ACHN (cell line): Measurements from ENCODE around the gene LDLRAD3.

Experiments used
- DNase-seq: peaks from one replicate; pipeline ENCODE4 v3.0.0-alpha.2; 2015
- in situ Hi-C: cut with HindIII; loops from 2 replicates; pipeline ENCODE4 v1.10.0; 2017; ENCODE audit warnings: low sequenced_read_pairs, low pct_ligation_motif_present, low pct_unique_long_range_greater_than_20kb

The LDLRAD3 gene

DNA sequence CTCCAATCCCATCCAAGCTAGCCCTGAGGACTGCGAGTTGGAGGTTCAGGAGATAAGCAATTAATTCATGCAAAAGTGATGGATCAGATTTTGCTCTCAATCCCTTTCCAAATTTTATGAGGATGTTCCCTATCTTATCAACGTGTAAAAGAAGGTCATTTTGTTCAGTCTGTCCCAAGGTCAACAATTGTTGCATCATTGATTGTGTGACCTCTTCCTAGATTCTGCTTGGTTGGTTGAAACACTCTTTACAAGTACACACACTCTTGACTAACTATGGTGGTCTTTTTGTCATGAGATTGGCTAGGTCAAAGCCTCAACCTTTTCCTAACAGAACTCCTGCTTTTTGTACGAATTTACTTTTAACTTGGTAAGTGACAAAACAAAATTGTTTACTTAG, 303.6 kb downstream of the LDLRAD3 start:
- DNase-seq, result no peak
- in situ Hi-C loops, result no loop called here

DNA sequence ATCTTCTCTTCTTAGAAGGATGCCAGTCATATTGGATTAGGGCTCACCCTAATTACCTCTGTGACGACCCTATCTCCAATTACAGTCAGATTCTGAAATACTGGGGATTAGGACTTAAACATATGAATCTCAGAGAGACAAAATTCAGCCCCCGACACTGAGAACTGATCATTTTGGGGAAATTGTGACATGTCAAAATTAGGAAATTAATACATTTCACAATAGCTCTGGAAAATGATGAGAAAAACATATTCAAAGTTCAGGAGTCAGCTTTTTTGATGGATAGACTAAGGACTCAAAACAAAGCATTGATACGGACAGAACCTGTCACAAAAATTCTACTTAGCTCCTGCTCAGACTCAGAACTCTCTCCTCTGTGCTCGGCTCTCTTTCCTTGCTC, 304.6 kb downstream of the LDLRAD3 start:
- DNase-seq, result no peak
- in situ Hi-C loops, result no loop called here

DNA sequence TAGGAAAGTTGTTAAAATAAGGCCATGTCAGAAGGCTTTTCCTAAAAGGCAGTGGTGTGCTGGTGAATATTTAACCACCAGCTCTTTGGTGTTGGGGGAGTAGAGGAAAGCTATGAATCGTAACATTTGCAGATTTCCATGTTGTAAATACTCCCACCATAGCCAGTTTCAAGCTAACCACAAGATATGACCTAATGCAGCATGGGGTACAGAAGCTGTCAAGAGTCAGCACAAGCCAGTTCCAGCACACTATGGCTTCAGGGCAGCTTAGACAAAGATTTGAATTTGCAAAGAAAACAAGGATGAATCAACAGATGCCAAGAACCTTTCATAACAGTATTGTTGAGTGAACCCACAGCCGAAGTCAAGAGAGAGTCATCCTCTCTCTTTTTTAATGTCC, 305.4 kb downstream of the LDLRAD3 start:
- in situ Hi-C loops, result no loop called here
- DNase-seq, result peak; percentile 30

DNA sequence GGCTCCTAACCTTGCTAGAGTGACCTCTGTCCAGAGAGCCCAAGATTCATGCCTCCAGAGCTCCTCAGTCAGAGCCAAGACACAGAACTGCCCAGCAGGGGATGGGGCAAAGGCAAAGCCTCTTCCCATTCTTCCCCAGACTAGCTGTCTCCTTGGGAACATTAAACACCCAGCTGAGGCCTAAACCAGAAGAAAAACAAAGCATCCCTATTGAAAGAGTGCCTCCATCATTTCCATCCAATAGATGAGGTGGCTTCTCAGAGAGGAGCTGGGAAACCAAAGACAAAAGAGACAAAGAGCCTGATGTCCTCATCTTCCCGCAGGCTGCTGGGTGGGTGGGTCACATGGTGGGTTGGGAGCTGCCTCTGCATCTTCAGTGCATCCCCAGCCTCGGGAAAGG, 308.0 kb downstream of the LDLRAD3 start:
- no peak for DNase-seq
- in situ Hi-C loops, result loop anchor here (25.0 kb wide), 1 partner anchor 90 kb away; no protein-coding TSS in a partner anchor

DNA sequence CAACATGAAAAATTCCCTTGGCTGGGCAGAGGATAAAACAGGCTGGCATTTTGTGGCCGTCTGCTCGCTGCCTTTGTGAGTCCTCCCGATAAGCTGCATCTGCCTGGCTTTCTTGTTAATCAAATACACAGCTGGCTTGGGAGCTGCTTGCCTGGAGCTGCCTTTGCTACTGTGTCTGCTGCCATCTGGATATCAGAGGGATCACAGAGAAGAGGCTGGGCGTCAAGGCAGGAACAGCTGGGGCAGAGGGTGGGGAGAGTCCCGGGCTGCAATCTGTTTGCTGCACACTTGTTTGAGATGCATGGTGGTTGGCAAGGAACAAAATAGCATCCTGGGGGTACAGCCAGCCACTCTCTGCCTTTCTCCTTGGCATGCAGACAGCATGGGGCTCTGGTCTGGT, 309.4 kb downstream of the LDLRAD3 start:
- DNase-seq, result no peak
- in situ Hi-C loops, result loop anchor here (25.0 kb wide), 1 partner anchor 91 kb away; no protein-coding TSS in a partner anchor

DNA sequence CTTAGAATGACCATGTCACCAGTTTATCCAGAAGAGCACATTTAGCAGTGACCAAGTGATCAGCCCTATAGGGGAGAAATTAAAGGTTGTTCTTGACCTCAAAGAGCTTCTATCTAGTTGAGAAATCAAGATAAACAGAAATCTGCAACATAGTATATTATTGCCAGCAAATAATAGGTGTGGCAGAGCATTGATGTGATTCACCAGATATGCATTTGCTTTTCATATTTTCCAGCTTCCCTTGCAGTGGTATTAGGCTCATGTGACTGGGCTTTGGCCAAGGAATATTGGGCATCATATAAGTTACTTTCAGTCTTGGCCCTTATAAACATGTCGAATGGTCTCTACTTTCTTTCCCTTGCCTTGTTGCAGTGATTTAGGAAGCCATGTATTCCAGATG, 310.9 kb downstream of the LDLRAD3 start:
- in situ Hi-C loops, result loop anchor here (25.0 kb wide), 1 partner anchor 92 kb away; no protein-coding TSS in a partner anchor
- no peak for DNase-seq

DNA sequence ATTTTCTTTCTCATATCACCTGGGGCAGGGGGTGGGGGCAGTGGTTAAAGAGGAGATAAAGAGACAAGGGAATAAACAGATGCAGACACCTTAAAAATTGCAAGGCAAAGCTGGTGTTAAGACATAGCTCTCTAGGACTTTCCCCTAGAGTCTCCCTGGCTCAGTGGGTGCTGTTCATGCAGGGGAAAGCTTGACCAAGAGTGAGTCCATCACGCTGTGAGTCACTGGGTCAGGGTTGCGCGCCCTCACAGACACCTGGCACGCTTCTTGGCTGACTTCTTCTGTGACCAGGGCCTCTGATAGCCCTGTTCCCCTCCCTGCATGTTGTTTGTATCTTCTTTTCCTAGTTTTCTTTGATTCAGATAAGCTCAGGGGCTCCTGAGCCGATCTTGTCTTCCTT, 313.5 kb downstream of the LDLRAD3 start:
- peak; percentile 69 for DNase-seq
- in situ Hi-C loops, result loop anchor here (25.0 kb wide), 1 partner anchor 95 kb away; no protein-coding TSS in a partner anchor

DNA sequence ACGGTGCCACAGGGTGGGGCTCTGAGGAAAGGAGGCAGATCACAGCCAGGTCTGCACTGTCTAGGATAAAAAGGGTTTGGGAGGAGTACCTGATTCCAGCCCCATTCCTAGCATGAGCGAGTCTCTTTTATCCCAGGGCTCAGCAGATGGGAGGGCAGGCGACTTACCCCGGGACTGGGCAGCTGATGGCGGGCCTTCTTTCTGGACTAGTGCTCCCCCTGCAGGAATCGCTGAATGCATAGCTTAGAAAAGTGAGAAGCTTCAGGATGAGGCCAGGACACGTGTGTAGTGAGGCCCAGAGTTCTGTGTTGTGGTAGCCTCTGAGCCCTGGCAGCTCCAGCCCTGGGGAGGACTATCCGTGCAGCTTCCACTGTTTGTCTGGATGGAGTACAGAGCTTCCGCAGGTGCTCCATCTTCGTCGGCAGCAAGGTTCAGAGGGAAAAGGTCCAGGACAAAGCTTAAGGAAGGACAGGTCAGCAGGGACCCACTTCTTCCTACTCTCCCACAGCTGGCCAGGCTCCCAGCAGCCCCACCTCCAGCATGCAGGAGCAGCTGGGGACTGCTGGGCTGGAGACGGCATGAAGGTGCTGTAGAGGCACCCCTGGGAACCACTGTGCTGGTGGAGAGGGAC, 315.0 kb downstream of the LDLRAD3 start:
- in situ Hi-C loops, result loop anchor here (25.0 kb wide), 1 partner anchor 97 kb away; no protein-coding TSS in a partner anchor
- DNase-seq, result peak; percentile 62

DNA sequence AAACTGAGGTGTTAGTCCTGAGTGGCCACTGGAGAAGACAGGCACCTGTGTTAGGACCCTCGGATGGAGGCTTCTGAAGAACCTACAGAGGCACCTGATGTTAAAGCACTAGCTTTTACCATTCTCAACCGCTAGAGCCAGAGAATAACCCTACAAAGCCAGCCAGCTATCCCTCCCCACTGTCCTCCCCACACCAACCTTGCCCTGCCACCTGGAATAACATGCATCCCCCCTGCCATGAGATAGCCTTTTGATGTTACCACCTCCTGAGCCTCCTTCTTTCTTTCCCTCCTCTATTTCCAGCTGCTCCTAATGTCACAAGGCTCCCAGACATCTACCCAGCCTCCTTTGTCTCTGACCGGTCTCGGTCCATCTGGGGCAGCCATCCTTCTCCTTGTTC, 317.2 kb downstream of the LDLRAD3 start:
- no peak for DNase-seq
- in situ Hi-C loops, result loop anchor here (25.0 kb wide), 1 partner anchor 99 kb away; no protein-coding TSS in a partner anchor

DNA sequence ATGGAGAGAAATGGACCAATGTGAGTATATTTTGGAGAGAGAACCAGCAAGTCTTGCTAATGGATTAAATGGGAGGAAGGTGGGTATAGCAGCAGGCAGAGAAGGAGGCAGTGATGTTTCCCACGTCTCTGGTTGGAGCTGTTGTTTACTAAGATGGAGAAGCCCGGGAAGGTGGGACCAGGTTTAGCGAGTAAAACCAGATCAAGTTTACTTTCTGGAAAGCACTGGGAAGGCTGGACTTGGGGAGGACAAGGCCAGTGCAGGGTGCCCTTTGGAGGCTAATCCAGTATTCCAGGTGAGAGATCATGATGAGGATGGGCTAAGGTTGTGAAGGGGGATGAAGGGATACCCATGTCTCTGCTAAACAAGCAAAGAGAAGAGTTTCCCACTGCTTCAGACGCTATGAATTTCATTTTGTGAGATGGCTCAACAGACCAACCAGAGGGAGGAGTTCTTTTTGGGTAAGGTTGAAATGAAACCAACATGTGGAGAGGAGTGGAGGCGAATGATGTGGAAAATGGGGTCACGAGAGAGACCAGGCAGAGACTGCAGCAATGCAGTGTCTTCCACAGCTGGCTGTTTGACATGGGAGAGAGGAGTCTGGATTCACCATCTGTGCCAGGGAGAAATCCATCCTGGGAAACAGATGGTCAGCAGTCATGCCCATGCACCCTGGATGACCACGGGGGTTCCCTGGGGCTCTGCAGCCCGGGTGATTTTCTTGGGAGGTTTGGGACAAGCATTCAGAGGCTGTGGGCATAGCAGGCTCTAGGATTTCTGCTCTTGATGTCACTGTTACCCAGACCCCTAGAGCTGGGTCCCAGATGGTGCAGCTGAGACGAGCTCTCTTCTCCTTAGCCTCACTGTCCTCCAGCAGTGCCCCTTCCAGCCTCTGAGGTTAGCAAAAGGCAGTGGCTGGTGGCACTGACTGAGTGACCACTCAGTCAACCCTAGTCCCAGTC, 320.4 kb downstream of the LDLRAD3 start:
- in situ Hi-C loops, result loop anchor here (25.0 kb wide), 1 partner anchor 102 kb away; no protein-coding TSS in a partner anchor
- no peak for DNase-seq

DNA sequence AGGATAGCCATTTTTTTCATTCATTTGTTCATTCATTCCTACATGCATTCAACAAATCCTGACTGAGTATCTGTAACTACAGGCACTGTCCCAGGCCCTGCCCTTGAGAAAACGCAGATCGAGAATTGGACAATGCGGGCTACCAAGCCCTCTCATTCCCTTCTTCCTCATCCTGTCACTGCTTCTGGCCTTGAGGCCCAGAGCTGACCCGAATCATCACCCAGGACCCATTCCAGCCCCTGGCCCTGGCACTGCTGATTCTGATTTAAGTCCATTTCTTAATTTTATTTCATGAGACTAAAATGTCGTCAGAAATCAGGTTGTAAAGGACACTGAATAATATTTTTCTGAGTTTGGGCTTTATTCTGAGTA, 321.1 kb downstream of the LDLRAD3 start:
- in situ Hi-C loops, result loop anchor here (25.0 kb wide), 1 partner anchor 103 kb away; no protein-coding TSS in a partner anchor
- DNase-seq, result no peak

DNA sequence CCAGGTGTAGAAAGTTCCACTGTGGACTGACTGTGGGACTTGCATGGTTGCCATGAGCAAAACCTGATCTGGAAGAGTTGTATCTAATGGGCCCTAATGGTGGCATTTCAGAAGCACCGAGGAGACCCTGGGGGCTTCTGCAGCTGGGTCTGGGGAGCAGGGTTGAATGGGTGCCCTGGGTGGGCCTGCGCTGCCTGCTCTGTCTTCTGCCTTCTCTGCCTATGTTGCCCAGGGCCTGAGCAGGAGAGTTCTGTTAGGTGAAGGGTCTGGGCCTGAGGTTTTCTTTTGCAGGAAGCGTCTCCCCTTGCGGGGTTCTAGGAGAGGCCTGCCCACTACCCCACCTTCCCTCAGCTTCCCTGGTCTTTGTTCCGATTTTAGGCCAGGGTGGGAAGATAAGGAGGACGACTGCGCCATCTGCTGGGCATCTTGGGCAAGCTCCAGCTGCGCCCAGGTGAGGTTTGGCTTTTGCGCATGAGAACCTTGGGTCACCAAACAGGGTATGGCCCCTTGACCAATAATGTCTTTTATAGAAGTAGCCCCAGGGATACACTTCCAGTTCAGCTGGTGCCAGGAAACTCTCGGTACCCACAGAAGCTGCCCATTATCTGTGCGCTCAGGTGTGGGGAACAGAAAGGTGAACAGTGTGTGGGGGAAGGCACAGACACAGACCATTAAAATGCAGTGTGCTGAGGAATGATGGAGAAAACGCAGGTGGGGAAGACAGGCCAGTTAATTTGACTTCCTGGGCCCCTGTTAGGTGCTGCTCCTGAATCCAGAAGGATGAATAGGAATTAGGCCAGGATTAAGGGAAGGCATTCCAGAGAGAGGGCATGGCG, 322.1 kb downstream of the LDLRAD3 start:
- peak; percentile 53 for DNase-seq
- in situ Hi-C loops, result loop anchor here (25.0 kb wide), 1 partner anchor 104 kb away; no protein-coding TSS in a partner anchor

DNA sequence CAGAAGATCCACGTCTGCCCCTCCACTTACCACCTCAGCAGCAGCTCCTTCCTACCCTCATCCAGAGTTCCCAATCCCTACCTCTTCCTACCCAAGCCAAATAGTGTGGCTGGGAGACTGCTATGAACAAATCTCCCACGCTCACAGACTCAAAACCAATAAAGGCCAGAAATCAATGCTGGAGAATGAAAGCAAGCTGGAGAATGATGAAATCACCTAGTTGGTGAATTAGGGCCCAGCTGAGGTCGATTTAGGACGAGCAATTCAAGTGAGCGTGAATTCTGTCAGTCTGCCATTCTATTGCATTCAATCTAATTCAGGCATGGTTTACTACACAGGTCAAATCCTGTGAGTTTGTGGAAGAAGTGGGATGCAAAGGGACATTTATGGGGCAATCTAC, 322.9 kb downstream of the LDLRAD3 start:
- DNase-seq, result no peak
- in situ Hi-C loops, result loop anchor here (25.0 kb wide), 1 partner anchor 104 kb away; no protein-coding TSS in a partner anchor

DNA sequence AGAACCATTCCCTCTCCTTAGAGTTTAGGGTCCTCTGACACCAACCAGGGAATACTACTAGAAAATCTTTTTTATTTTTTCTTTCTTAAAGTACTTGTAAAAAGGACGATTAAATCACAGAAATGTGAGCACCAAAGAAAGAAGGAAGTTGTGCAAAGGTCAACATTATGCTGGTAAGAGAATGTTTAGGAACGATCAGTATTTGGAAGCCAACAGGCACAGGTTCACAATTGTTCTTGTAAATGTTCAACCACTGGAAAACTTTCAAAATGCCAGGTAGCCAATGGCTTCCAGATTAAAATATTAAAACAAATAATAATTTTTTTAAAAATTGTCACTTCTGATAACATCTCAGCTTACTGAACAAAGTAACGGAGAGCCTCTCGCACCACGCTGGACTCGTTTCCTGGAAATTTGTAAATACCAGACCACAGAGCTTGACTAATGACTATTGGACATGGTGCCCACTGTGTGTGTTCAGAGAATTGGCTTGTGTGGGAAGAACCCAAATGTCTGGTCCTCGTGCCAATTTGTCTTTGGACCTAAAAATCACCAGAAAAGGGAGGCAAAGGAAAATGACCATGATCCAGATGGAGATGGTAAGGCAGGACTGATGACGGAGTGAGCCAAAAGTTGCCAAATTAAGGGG, 324.6 kb downstream of the LDLRAD3 start:
- in situ Hi-C loops, result loop anchor here (25.0 kb wide), 1 partner anchor 106 kb away; no protein-coding TSS in a partner anchor

DNA sequence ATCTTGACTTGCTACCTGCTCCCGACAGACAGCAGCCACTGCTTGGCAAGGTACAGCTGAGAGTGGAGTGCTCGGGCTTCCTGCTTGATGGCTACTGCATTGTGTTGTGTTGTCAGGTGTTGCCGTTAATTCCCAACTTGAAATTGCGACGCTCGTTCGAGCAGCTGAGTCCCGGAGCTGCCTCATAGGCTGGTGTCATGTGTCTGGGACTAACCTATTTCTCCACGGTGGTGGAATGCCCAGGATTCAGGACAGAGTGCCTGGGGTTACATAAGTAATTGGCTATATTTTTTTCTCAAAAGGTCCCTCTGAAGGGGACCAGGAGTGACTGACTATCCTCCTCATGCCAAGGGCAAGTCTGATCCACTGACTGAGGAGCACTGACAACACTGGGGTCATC, 326.8 kb downstream of the LDLRAD3 start:
- in situ Hi-C loops, result loop anchor here (25.0 kb wide), 1 partner anchor 108 kb away; no protein-coding TSS in a partner anchor
- no peak for DNase-seq

More for the DNA sequence above, 324.6 kb downstream of the LDLRAD3 start:
- no peak for DNase-seq

DNA sequence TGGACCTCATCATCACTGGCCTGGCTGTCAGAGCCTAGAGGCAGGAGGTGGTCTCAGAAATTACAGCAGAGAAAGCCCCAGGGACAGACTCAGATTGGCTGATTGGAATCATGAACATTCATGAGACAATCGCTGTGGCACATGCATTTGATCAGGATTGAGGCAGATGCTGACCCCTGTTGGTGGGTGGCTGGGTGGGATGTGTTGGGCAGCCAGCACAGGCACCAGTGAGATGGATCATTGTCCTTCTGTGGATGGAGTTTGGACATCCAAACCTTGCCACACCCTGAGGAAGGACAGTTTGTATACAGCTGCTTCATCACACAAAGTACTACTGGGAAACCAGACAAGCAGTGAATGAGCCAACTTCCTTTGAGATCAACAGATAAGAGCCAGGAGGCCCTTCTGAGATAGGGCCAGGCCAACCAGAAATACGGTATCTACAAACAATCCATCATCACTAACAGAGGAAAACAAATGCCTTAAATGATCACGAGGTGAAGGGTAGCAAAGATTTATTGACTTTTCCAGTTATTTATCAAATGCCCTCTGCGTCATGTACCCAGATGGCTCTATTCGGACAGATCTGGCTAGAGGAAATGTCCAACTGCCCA, 328.0 kb downstream of the LDLRAD3 start:
- in situ Hi-C loops, result loop anchor here (25.0 kb wide), 1 partner anchor 110 kb away; no protein-coding TSS in a partner anchor
- DNase-seq, result no peak

DNA sequence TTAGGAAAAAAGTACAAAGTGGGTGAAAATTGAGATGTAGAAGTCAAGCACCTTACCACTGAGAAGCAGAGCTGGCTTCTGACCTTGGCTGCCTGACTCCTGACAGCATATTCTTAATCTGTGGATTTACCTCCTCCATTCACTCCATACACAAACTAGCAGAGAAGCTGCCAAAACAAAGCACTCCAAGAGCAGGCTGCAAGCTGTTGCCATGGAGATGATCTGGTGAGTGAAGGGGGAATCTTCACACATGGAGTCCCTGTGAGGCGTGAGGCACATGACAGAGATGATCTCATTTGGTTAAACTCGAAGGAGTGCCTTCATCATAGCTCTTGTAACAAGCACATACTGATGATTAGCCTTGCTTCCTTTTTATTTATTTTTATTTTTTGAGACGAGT, 329.2 kb downstream of the LDLRAD3 start:
- in situ Hi-C loops, result loop anchor here (25.0 kb wide), 1 partner anchor 111 kb away; no protein-coding TSS in a partner anchor
- no peak for DNase-seq
